HEK293T (cell line): ENCODE measurements around the gene TRIM71.

ENCODE experiments used
- FOXA1 ChIP-seq: fragments of 450-650 bp; IDR thresholded peaks from 2 replicates; pipeline ENCODE4 v1.6.1; 2016; ENCODE audit warnings: mild to moderate bottlenecking
- HDGF ChIP-seq: fragments of 450-650 bp; IDR thresholded peaks from 2 replicates; pipeline ENCODE4 v1.6.1; 2017; ENCODE audit warnings: antibody characterized with exemption, borderline replicate concordance
- L3MBTL2 ChIP-seq: fragments of 450-650 bp; conservative IDR thresholded peaks from 2 replicates; pipeline ENCODE4 v1.6.1; 2016; ENCODE audit warnings: mild to moderate bottlenecking
- TARDBP ChIP-seq: fragments of 450-650 bp; IDR thresholded peaks from 2 replicates; pipeline ENCODE4 v1.6.1; 2016
- ZNF384 ChIP-seq: fragments of 450-650 bp; IDR thresholded peaks from 2 replicates; pipeline ENCODE4 v1.6.1; 2016

- no peak for TF ChIP-seq ZNF384
- TF ChIP-seq FOXA1: no peak
- no peak for TF ChIP-seq L3MBTL2
- no peak for TF ChIP-seq HDGF
- TF ChIP-seq TARDBP: no peak
Observed at GRCh38 chr3:32890420-32891276, 72.9 kb downstream of the TRIM71 start.
